Spleen (tissue), 11 donors: Measurements from ENCODE around the gene XPC. TPM values are rescaled to one million over a fixed set of nuclear protein-coding genes. Genes with fewer than 3 reads are reported as not detected.

Source experiments
- DNase-seq: peaks from one replicate; pipeline ENCODE4 v3.0.0-alpha.2; 2020
- H3K27ac ChIP-seq, 8 donors: fragments of 200-600 bp; sonication (generic) in 7 of 8; 1 replicate in 4 of 8; 2 replicates in 4 of 8; pipeline versions ENCODE4 v1.5.0 to v1.8.0; 2016 to 2021; ENCODE audit warnings: inconsistent platforms in 4 of 8, mild to moderate bottlenecking in 4 of 8, moderate library complexity in 1 of 8
- H3K27me3 ChIP-seq, 7 donors: fragments of 200-600 bp; sonication (generic) in 6 of 7; replicated peaks in 1 of 7; 1 replicate in 4 of 7; 2 replicates in 3 of 7; pipeline versions ENCODE4 v1.5.0 to v1.8.0; 2016 to 2021; ENCODE audit warnings: inconsistent platforms in 3 of 7, mild to moderate bottlenecking in 1 of 7
- H3K36me3 ChIP-seq, 6 donors: fragments of 200-600 bp; sonication (generic) in 5 of 6; 1 replicate in 4 of 6; 2 replicates in 2 of 6; pipeline versions ENCODE4 v1.5.0 to v1.8.0; 2016 to 2021; ENCODE audit warnings: inconsistent platforms in 2 of 6
- H3K4me1 ChIP-seq, 6 donors: fragments of 200-600 bp; sonication (generic) in 5 of 6; 1 replicate in 3 of 6; 2 replicates in 3 of 6; pipeline versions ENCODE4 v1.5.0 to v1.8.0; 2016 to 2021; ENCODE audit warnings: inconsistent platforms in 3 of 6
- H3K4me3 ChIP-seq, 8 donors: fragments of 200-600 bp; sonication (generic) in 7 of 8; 1 replicate in 4 of 8; 2 replicates in 4 of 8; pipeline versions ENCODE4 v1.5.0 to v1.8.0; 2016 to 2021; ENCODE audit warnings: inconsistent platforms in 4 of 8, mild to moderate bottlenecking in 4 of 8, moderate library complexity in 2 of 8
- H3K9me3 ChIP-seq, 8 donors: fragments of 200-600 bp; sonication (generic) in 7 of 8; 1 replicate in 4 of 8; 2 replicates in 4 of 8; pipeline versions ENCODE4 v1.5.0 to v1.8.0; 2016 to 2021; ENCODE audit warnings: inconsistent platforms in 4 of 8
- CTCF ChIP-seq, 11 experiments: fragments of 200-600 bp in 7 of 11; fragments of 450-650 bp in 4 of 11; sonication (generic) in 4 of 11; IDR thresholded peaks in 8 of 11; conservative IDR thresholded peaks in 3 of 11; 1 replicate in 7 of 11; 2 replicates in 4 of 11; pipeline versions ENCODE4 v1.4.0 to v1.8.0; 2016 to 2021; ENCODE audit warnings: antibody characterized with exemption in 11 of 11, inconsistent platforms in 4 of 11, mild to moderate bottlenecking in 1 of 11
- POLR2A ChIP-seq, 3 donors: fragments of 450-650 bp; IDR thresholded peaks; one replicate each; pipeline ENCODE4 v1.5.1; 2017; ENCODE audit warnings: antibody characterized with exemption in 3 of 3, mild to moderate bottlenecking in 1 of 3
- POLR2AphosphoS5 ChIP-seq, 3 donors: sonication (generic); formaldehyde crosslinking; IDR thresholded peaks; one replicate each; pipeline ENCODE4 v1.5.1; 2017; ENCODE audit warnings: antibody characterized with exemption in 3 of 3
- WGBS, 5 donors: extraction: QIAGEN DNeasy Blood & Tissue Kit in 3 of 5; methylation state at CpG; one replicate each; pipeline versions ENCODE4 v1.1.5 to v1.1.7; 2013 to 2018; 5-methylcytosine and 5-hydroxymethylcytosine counted together
- intact Hi-C: fragments of 100-400 bp; cut with DNase I; formaldehyde crosslinking; loops from one replicate; pipeline ENCODE4 v1.15.0; 2023; ENCODE audit warnings: low total_unique reads
- polyA plus RNA-seq, 3 donors: library from polyadenylated mRNA; stranded (reverse); fragments of 200-250 nt; gene quantifications; one replicate each; pipeline ENCODE4 v1.2.1, GENCODE V29; 2013
- total RNA-seq, 7 donors: library from RNA; depleted of rRNA in 3 of 7; stranded (reverse); fragments of >200 nt in 3 of 7; fragmentation: NEBNext Ultra II Directional in 4 of 7; extraction: Animal tissue kit (Norgen Biotek cat#: 25700) in 4 of 7; gene quantifications; one replicate each; pipeline versions ENCODE4 v1.1.0 to v1.2.1, GENCODE V29; 2016 to 2021
- donor health status: healthy with polysubstance abuse.
- donor health status: DM: no; HTN: no; CAD: no; lungs with moderate emphysema.
- donor health status: DM: no; HTN: no; CAD: no.
- donor health status: Bipolar disorder and iron deficiency.
- donor health status: healthy.
- donor health status: DM: no; HTN: no; CAD: no.
- donor health status: DM: yes; HTN: yes; CAD: no.

The XPC gene
- total and polyA plus RNA-seq, 10 donors = 16.1 to 65.6 (median 47.3) TPM

GRCh38 chr3:14126017-14126886 lies 52.1 kb downstream of the XPC start:
- WGBS, 5 donors = 58 to 79% (median 68%) methylated on average over 7 to 11 of the region's 11 CpGs
- H3K27ac ChIP-seq = peak overlapping the region in 6 of 8 donors; percentile 90 to 96 (median 93)
- no peak for DNase-seq
- no peaks in the 10 kb centered on the region for H3K9me3 ChIP-seq
- peaks cover 0 to 55% (median 29%) of the 10 kb centered on the region in 6 donors for H3K36me3 ChIP-seq
- H3K4me1 ChIP-seq = peaks cover 22 to 54% (median 49%) of the 10 kb centered on the region in 6 donors
- peak overlapping the region; percentile 84 to 98 (median 94) for H3K4me3 ChIP-seq
- TF ChIP-seq POLR2AphosphoS5 (IDR thresholded peaks at IDR 0.05) (no peak), POLR2A (IDR thresholded peaks at IDR 0.05) (no peak), CTCF (IDR thresholded peaks at IDR 0.05 in 8 of 11, conservative IDR thresholded peaks at IDR 0.05 in 3 of 11) (no peak)
- intact Hi-C loops = loop anchor here (10.0 kb wide), 1 partner anchor 231 kb away; no protein-coding TSS in a partner anchor
- H3K27me3 ChIP-seq = no peaks in the 10 kb centered on the region

GRCh38 chr3:14125193-14126016 lies 53.0 kb downstream of the XPC start:
- TF ChIP-seq POLR2A (IDR thresholded peaks at IDR 0.05) (no peak), POLR2AphosphoS5 (IDR thresholded peaks at IDR 0.05) (no peak), CTCF (IDR thresholded peaks at IDR 0.05 in 8 of 11, conservative IDR thresholded peaks at IDR 0.05 in 3 of 11) (no peak)
- intact Hi-C loops = loop anchor here (10.0 kb wide), 1 partner anchor 231 kb away; no protein-coding TSS in a partner anchor
- no peak for DNase-seq
- Histone ChIP-seq H3K36me3 (peaks cover 0 to 55% (median 22%) of the 10 kb centered on the region in 6 donors), H3K4me3 (peak overlapping the region; percentile 84 to 98 (median 94)), H3K27ac (peak overlapping the region; percentile 66 to 96 (median 92)), H3K4me1 (peaks cover 22 to 51% (median 48%) of the 10 kb centered on the region in 6 donors), H3K9me3 (no peaks in the 10 kb centered on the region), H3K27me3 (no peaks in the 10 kb centered on the region)
- 0 to 1% (median 0%) methylated on average over 30 to 44 of the region's 44 CpGs for WGBS, 5 donors

- peaks cover 22 to 51% (median 47%) of the 10 kb centered on the region in 6 donors for H3K4me1 ChIP-seq
- peak within 1 kb of the TSS; percentile 84 to 98 (median 94) for H3K4me3 ChIP-seq
- 0 to 2% (median 0%) methylated on average over 14 to 55 of the region's 55 CpGs for WGBS, 5 donors
- H3K27me3 ChIP-seq = no peaks in the 10 kb centered on the region
- intact Hi-C loops = loop anchor here (5.0 to 10.0 kb wide), 2 partner anchors 53 to 230 kb away; partner anchors contain the start of genes LSM3 and XPC
- no peaks in the 10 kb centered on the region for H3K9me3 ChIP-seq
- peaks cover 0 to 55% (median 15%) of the 10 kb centered on the region in 6 donors for H3K36me3 ChIP-seq
- TF ChIP-seq POLR2AphosphoS5 (IDR thresholded peaks at IDR 0.05) (peak; percentile 88 to 91 (median 91)), POLR2A (IDR thresholded peaks at IDR 0.05) (peak in 2 of 3 donors; percentile 8 to 24), CTCF (IDR thresholded peaks at IDR 0.05 in 8 of 11, conservative IDR thresholded peaks at IDR 0.05 in 3 of 11) (peak in 3 of 11 experiments; percentile 12 to 26 (median 23))
- peak within 1 kb of the TSS; percentile 66 to 96 (median 92) for H3K27ac ChIP-seq
- peak; percentile 100 for DNase-seq
These were observed 53.7 kb downstream of the XPC start, which contains the start of the genes CHCHD4 and TMEM43 for GRCh38 chr3:14124615-14125192. TSS of gene CHCHD4 (minus strand) at chr3:14124870. CDS start at chr3:14124676, 194 bp downstream. TSS of gene TMEM43 (plus strand) at chr3:14125052. CDS start at chr3:14125194, 142 bp downstream.
